ENCODE data around the gene CFAP43. TPM values are rescaled to one million over a fixed set of nuclear protein-coding genes. Genes with fewer than 3 reads are reported as not detected.

CFAP43 gene
- total and polyA plus RNA-seq, 2 experiments from 2014 or later = 0.24 to 0.44 TPM

GRCh38 chr10:104099941-104100340, 132.2 kb downstream of the CFAP43 start:
- Histone ChIP-seq H3K4me1 (ENCODE audit: insufficient read depth) (peaks cover 6% of the 10 kb centered on the region; the same call in 1 of the 2 replicates), H3K4me2 (no peak overlapping the region), H2AFZ (no peak overlapping the region), H4K20me1 (replicated peaks; ENCODE audit: insufficient read depth) (no peaks in the 10 kb centered on the region), H3K79me2 (replicated peaks; ENCODE audit: insufficient read depth) (no peaks in the 10 kb centered on the region), H3K36me3 (ENCODE audit: insufficient read depth) (no peaks in the 10 kb centered on the region; the same call in 1 of the 2 replicates), H3F3A (replicated peaks; ENCODE audit: low read depth) (no peaks in the 10 kb centered on the region), H3K4me3 (no peak overlapping the region), H3K9me2 (ENCODE audit: insufficient read depth) (peaks cover 3% of the 10 kb centered on the region; the same call in 1 of the 2 replicates), H3K27ac (ENCODE audit: low read depth) (no peak overlapping the region), H3K27me3 (ENCODE audit: insufficient read depth) (no peaks in the 10 kb centered on the region)
- Mint-ChIP-seq H3K27me3 (ENCODE audit: insufficient read depth, low read depth, poor library complexity) (no peaks in the 10 kb centered on the region), H3K4me3 (no peak overlapping the region), H3K9me3 (peaks cover 11% of the 10 kb centered on the region; the same call in 1 of the 3 replicates), H3K36me3 (ENCODE audit: low read depth) (peaks cover 7% of the 10 kb centered on the region; the same call in 1 of the 3 replicates), H3K4me1 (no peaks in the 10 kb centered on the region), H3K27ac (no peak overlapping the region)
- ATAC-seq (no peak), DNase-seq (ENCODE audit: low spot score) (no peak)
- TF ChIP-seq NANOG (IDR thresholded peaks at IDR 0.05; ENCODE audit: borderline replicate concordance) (no peak), JUNB (IDR thresholded peaks at IDR 0.05; ENCODE audit: unreplicated experiment) (no peak), ZNF114 (CRISPR knock-in tag; IDR thresholded peaks at IDR 0.05) (no peak), POLR2AphosphoS5 (IDR thresholded peaks at IDR 0.05; ENCODE audit: low read depth) (no peak), CREB1 (CRISPR knock-in tag; IDR thresholded peaks at IDR 0.05; ENCODE audit: low read depth) (no peak), REST (IDR thresholded peaks at IDR 0.05; ENCODE audit: unreplicated experiment) (no peak), STAT1 (IDR thresholded peaks at IDR 0.05; ENCODE audit: unreplicated experiment) (no peak), ZNF331 (CRISPR knock-in tag; IDR thresholded peaks at IDR 0.05; ENCODE audit: low read depth) (no peak), ETS1 (IDR thresholded peaks at IDR 0.05) (no peak), EZH2 (IDR thresholded peaks at IDR 0.05; ENCODE audit: low read depth, unreplicated experiment) (no peak), EZH2phosphoT487 (IDR thresholded peaks at IDR 0.05; ENCODE audit: unreplicated experiment) (no peak), CTCF (conservative IDR thresholded peaks at IDR 0.05; ENCODE audit: low read depth in 2 of 2) (no peak), ZNF462 (CRISPR knock-in tag; IDR thresholded peaks at IDR 0.05) (no peak)

All from GM23338 (cell line).